ENCODE measurements around the gene KIF26B.

The KIF26B gene

DNA sequence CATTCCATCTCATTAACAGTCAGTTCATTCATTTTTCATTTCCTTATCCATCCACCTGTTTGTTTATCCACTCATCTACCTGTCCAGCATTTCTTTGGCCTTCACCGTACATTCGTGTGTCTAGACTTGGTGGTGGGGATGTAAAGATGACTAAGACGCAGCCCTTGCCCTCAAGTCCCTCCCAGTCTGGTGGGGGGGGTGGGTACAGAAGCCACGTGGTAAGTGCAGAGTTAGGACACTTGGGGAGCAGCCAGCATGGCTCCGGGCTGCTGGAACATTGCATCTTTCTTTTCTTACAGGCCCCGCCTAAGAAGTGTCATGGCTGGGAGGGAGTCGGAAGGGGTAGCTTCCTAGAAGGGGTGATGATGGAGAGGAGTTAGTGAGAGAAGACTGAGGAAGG is 17.2 kb downstream of the KIF26B start:
- no peak for DNase-seq (ENCODE audit: low read depth)

DNA sequence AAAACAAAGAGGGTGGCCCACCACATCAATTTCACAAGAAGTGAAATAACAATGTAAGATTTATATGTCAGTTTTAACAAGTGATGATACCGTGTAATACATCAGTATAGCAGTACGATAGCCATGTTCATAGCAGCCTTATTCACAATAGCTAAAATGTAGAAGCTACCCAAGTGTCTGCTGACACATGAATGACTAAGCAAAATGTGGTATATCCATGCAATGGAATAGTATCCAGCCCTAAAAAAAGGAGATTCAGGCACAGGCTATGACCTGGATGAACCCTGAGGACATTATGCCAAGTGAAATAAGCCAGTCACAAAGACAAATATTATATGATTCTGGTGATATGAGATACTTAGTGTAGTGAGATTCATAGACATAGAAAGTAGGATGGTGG is 18.0 kb downstream of the KIF26B start:
- DNase-seq (ENCODE audit: low read depth): no peak

DNA sequence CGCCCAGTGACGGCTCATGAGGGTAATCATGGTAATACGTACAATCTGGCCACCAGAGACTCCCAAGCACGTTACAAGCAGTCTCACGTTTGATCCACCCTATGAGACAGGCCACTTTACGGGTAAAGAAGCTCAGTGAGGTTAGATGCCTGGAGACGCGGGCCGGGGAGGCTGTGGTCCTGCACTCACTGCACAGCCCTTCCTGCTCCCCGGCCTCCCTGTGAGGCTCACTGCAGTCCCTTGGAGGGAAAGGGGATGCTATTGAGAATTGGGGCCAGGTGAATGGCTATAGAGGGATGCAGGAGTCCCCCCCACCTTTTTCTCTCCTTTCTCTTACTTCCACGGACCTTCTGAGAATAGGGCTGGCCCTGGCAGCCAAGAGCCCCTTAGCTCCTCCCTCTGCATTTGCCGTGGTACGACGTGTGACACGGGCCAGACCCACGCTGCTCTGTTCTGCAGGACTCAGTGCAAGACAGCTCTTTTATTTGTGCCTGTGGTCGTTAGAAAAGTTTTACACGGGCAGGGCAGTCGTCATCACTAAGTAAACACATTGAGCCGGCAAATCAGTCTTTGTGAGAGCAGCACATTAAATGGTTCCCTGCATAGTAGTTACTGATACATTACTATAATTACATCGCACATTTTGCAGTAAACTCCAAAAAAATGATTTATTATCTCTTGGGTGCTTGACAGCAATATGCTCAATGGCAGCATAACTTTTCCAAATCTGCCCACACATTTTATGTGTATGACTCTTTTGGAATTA is 18.8 kb downstream of the KIF26B start:
- DNase-seq (ENCODE audit: low read depth): no peak

DNA sequence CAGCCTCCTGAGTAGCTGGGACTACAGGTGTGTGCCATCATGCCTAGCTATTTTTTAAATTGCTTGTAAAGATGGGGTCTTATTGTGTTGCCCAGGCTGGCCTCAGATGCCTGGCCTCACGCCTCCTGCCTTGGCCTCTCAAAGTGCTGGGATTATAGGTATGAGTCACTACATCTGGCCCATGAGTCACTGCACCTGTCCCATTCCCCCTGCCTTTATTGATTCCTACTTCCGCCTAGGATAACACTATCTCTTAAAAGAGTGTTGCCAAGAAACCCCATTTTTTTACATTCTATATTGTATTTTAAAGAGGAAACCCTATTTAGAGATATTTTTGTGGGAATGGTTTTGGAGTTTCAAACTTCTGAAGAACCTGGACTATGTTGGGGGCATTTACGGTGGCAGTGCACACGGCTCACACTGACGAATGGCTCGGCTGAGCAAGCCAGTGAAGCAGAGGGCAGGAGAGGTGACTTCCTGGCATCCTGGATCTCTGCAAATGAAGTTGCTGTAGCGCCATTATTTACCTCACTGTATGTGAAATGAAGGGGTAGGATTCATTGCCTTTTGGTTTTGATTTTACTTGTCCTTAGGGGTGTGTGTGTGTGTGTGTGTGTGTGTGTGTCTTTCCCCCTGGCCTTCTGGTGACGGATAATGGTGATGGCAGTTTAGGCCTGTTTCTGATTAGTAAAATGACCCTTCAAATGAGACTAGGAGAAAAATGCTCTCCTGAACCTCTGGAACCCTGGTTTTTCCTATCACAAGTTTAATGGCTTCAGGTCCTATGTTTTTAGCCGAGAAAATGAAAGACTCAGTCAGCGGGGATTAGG is 22.5 kb downstream of the KIF26B start:
- no peak for DNase-seq (ENCODE audit: low read depth)

DNA sequence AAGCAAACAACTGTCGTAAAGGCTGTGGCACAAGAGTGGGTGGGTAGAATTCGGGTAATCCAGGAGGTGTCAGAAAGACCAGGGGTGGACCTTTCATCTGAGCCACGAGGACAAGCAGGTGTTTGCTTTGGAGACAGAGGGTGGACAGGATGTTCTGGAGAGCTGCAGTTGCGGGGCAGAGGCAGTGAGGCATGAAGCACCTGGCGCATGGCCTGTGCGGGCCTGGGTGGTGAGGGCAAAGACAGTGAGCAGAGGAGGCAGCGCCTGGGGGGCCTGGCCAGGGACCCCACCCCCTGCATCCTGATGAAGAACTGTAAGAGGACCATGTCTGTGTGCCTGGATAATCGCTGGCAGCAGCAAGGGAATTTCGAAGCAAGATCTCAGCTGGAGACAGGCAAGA is 24.9 kb downstream of the KIF26B start:
- no peak for DNase-seq (ENCODE audit: low read depth)

DNA sequence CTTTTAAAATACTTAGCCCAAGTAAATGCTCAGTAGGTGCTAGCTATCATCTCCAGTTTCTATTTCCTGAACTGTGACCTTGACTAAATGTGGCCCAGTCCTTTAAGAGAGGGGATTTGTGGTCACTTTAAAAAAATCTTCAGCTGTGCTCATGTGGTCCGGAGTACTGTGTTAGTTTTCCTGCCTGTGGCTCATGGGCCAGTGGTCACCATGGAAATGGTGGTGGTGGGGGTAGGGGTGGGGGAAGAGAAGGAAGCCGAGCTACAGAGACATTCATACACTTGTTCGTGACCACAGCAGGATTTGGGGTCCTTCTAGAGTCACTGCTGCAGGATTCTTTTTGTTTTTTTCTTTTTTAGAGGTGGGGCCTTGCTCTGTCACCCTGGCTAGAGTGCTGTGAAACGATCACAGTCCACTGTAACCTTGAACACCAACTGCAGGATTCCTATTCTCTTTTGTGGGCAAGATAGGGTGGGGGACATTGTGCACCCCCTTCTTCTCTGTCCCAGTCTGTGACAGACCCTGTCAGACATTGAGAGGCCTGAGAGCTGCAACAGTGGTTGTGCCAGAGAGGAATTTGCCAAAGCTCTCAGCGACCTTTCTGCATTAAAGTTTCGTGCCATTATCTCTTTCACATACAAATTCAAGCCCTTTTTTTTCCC is 25.8 kb downstream of the KIF26B start:
- no peak for DNase-seq (ENCODE audit: low read depth)

DNA sequence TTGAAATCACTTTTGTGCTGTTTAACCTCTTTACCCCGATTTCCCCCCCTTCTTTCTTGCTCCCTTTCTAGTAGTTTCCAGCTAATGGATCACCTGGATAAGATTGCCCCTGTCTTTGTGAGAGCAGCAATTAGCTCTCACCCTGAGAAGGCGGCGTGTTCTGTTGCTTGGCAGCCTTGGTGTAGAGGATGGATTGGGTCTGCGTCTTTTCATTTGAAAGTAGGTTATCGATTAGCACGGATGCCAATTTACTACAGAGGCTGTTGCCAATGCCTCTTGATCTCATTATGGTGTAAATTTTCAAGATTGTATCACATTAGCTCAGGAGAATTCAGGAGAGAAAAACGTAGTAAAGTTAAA is 26.4 kb downstream of the KIF26B start:
- no peak for DNase-seq (ENCODE audit: low read depth)

DNA sequence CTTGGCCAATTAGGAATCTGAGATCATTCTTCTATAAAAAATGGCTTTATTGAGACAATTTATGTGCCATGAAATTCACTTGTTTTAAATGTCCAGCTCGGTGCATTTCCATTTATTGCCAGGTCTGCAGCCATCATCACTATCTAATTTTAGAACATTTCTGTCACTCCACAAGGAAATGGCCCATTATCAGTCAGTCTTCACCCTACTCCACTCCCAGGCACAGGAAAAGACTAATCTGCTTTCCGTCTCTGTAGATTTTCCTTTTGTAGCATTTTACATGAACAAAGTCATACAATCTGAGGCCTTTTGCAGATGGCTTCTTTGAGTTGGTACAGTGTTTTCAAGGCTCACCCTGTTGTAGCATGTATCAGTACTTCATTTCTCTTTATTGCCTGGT is 27.2 kb downstream of the KIF26B start:
- DNase-seq (ENCODE audit: low read depth): no peak

DNA sequence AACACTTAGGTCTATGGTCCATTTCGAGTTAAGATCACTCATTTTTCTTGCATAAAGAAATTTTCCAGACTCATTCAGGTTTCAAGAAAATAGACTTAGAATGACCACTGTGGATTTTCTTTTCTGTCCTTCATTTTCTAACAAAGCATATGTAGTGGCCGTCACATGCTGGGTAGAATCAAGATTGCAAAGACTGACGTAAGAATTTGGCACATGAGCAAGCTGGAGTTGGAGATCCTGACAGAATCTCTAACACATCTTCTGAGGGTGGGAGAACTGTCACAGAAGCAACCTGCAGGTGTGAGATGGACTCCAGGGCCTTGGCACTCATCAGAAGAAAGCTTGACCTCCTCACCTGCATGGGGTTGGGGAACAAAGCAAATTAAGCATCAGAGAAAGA is 28.6 kb downstream of the KIF26B start:
- DNase-seq (ENCODE audit: low read depth): no peak

DNA sequence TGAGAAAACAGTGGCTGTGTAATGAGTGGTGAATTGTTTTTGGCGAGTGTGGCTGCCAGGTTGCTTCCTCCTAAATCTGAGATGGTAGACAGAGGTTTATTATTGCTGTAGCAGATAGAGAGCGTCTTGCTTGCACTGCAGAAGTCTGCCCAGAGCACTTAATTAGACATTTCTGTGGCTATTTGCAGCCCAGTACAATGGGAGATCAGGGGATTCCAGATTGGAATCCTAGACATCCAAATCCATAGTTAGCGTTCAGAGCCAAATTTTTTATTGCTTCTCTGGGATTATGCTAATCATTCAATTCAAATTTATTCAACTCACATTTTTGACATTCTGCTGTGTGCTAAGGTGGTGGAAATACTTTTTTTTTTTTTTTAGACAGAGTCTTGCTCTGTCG is 30.0 kb downstream of the KIF26B start:
- DNase-seq (ENCODE audit: low read depth): no peak

DNA sequence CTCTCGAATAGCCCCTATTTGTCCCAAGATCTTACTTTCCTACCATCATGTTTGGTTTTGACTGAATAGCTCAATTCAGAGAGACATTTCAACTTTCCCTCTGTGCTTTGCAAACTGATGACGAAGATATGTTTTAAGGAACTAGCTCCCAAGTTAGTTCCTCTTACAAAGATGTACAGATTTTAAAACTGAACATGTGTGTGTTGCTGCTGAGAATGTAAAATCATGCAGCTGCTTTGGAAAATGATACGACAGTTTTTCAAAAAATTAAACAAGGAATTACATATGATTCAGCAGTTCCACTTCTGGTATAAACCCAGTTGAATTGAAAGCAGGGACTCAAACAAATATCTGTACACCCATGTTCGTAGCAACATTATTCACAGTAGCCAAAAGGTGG is 33.6 kb downstream of the KIF26B start:
- no peak for DNase-seq (ENCODE audit: low read depth)

DNA sequence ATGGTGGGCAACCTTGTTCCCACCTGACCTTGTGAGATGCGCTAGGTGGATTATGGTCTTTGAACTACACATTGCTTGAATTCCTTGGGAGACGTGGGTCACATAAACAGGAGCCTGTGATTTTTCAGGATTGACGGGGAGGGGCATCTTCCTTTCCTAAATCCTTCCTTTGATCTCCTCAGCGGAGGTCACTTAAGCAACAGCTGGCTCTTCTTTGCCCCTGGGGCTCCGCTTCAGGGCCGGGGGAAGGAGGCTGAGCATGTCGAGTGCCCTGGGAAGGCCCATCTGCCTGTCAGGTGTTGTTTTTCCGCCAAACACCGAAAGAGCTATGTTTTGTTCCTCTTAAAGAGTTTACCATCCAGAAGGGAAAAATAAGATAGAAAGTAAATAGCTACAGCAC is 40.6 kb downstream of the KIF26B start:
- no peak for DNase-seq (ENCODE audit: low read depth)

DNA sequence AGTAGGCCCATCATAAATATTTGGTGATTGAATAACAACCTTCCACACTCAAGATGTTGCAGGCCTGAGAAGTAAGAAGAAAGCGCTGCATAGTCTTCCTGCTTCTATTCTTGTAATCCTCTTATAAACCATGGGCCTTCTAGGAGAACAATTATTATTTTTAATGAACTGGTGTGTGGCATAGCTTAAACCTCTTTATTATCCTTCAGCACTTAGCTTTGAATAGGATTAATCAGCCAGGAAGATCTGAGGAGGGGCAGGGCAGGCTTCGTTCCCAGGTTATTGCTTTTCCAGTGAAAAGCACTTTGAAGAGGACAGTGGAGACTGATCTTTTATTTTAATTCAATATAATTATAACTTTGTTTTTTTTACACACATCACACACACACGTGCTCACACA is 42.3 kb downstream of the KIF26B start:
- no peak for DNase-seq (ENCODE audit: low read depth)

DNA sequence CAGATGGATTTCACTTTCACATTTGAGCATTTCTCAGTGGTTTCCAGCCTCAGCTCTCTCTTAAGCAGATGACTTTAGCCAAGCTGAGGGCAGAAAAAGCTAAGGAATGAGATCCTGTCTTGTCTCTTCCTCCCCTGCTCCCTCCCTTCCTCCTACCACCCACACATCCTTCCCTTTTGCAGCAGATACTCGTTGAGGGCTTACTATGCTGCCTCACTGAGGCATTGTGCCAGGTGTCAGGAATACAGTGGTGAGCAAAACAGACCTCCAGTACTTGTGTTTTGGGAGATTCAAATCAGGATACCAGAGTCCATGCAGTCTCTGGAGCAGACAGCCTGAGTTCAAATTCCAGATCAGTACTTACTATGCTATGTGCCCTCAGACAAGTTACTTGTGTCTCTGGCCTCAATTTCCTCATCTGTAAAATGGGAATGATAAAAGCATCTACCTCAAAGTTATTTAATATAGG is 43.2 kb downstream of the KIF26B start:
- no peak for DNase-seq (ENCODE audit: low read depth)

DNA sequence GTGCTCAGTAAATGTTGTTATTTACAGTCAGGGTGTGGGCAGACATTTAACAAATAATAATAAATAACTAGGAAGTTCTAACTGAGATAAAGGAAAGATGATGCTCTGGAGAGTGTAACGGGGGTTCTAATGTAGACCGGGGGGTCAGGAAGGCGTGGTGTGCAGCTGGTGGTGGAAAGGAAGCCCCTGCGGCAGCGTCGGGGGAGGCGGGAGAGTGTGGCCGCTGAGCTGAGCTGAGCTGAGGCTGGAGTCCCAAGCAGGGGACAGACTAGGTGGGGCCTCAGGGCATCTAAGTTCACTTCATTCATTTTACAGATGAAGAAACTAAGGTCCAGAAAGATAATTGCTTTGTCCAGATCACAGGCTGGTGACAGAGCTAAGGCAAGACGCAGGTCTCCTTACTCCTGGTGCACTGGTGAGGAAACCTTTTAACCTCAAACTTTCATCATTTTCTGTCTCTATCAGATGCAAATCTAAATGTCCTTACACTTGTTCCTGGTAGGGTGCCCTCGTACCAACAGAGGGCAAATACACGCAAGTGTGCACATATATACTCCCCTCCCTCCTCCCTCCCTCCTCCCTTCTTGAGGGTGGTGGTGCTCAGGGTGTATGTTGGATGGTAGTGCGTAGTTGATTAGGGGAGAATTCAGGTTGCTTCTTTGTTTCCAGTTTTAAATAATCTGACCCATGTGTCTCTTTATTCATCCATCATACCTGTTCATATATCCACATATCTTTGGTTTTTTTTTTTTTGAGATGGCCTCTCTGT is 44.1 kb downstream of the KIF26B start:
- no peak for DNase-seq (ENCODE audit: low read depth)

DNA sequence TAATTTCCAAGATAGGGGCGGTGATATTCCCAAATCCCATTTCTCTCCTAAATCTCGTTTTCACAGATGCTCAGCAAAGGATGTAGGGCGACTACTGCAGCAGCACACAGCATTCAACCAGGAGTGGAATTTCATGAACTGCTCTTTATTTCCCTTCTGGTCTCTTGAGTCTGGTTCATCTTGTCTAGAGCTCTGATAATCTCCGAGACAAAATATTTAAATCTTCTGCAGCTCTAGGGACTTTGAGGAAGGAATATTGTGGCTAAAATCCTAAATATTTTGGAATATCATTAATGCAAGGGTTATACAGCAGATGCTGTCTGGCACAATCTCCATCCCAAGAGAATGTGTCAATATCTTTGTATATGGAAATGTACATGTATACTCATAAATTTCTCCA is 45.4 kb downstream of the KIF26B start:
- DNase-seq (ENCODE audit: low read depth): no peak

DNA sequence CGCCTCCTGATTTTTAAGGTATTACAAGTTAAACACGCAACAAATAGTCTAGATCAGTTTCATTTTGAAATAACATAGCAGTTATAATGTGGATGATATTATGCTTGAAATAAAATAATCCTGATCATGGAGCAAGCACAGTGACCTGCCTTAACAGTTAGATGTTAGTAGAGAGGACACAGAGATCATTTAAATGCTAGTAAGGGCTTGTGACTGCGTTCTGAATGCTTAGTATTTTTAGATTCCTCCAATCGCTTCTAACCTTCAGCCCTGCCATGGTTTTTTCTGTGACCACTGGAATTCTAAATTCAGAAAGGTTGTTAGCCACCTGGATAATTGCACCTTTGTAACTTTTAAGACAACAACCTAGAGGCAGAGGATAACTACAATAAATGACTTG is 46.4 kb downstream of the KIF26B start:
- DNase-seq (ENCODE audit: low read depth): no peak

DNA sequence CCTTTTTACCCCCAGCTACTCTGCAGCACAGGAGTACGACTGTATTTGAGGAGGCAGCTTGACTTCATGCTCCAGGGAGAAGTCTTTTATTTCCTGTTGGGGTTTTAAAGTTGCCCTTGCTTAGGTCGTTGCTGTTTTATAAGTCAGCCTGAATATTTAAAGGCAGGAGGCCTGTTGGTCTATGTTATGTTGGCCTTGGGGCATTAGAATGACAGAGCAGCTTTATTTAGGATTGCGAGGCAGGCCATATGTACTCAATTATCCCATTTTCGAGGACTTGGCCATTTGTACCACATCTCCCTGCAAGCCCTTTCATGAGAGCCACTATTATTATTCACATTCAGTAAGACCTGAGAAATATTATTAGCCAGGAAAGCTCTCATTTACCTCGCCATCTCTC is 47.0 kb downstream of the KIF26B start:
- DNase-seq (ENCODE audit: low read depth): no peak

DNA sequence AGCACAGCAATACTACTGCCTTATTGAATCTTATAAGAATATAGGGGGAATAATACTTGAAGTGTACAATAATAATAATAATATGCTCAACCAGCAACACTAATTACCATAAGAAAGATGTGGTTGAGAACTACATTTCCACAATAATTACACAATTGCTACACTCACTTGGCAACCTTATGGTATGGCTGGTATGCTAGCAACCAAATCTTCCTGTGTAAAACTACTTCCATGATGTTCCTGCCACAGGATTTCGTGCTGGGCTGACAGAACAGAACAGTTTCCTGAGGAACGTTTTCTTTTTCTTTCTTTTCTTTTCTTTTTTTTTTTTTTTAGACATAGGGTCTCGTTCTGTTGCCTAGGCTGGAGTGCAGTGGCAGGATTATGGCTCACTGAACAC is 50.6 kb downstream of the KIF26B start:
- no peak for DNase-seq (ENCODE audit: low read depth)

DNA sequence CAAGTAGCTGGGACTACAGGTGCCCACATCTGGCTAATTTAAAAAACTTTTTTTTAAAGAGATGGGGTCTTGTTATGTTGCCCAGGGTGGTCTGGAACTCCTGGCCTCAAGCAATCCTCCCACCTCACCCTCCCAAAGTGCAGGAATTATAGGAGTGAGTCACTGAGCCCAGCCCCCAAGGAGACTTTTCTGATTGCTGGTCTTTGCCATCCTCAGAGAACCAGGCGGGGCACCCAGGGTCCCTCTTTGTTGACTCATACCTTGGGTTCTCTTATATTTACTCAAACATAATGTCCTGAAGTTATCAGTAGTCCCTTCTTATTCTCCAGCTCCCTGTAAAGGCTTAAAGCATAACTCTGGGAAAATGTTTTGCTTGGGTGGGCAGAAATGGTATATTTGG is 51.1 kb downstream of the KIF26B start:
- DNase-seq (ENCODE audit: low read depth): no peak

DNA sequence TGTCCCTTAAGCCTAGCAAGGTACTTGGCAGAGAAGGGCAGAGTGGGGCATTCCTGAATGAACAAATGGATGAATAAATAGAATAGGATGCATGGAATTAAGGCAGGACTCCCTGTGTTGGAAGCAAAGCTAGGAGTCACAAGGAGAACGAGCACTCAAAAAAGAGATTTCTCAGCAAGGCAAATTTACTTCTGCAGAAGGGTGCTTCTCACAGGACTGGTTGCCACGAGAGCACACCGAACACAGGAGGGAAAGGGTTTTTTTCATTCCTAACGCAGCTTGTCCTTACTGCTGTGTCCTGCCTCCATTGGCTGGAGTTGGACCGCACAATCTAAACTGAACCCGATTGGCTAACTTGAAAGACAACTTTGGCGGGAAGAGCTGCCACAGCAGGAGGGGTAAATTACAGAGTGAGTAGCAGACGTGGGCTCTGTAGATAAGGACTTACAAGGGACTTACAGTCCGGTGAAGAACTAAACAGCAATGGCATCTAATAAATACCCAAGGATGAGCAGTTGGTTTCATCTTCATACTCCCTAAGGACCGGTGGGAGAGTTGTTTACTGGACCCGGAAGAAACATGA is 52.4 kb downstream of the KIF26B start:
- no peak for DNase-seq (ENCODE audit: low read depth)

DNA sequence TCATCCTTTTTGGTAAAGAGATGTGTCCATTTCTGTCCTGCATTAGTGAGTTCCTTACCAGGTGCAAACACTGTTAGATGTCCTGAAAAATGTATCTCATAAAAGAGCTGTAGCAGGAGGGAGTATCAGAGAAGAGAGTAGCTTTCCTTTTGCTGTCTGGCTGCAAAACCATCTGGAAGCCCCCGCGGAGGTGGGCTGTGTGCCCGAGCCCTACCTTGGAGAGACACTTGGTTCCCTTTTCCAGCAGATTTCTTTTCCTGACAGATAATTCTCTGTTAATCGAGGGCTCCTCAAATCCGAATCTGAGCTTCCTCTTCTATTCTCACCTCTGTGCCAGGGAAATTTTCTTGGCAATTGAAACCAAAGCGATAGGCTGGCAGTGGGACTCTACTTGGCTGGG is 53.0 kb downstream of the KIF26B start:
- no peak for DNase-seq (ENCODE audit: low read depth)

All from stimulated activated CD4-positive, alpha-beta T cell treated with anti-CD3 and anti-CD28 coated beads, Interleukin-2, amount 100 ng/mL, for 4 hours (primary cell).